ENCODE results near the gene CZIB.
A peak's percentile ranks its signal among the peaks of the same experiment; 100 is the strongest.
"Not testable (repeated sequence)": the region's sequence is repeated elsewhere in the genome, so short reads cannot be mapped to it uniquely, and the experiment has no call there.

The CZIB gene

GRCh38 chr1:53238197-53239155, 18.0 kb upstream of the CZIB start, which contains the start of gene MAGOH:
Gene MAGOH (minus strand): TSS chr1:53238518. CDS start chr1:53238448, 70 bp downstream.
- DNase-seq: peak; percentile 92 to 94

GRCh38 chr1:53237638-53238037, 17.2 kb upstream of the CZIB start:
- no peak for DNase-seq

GRCh38 chr1:53220962-53221286, 490 bp upstream of the CZIB start:
- no peak for DNase-seq

GRCh38 chr1:53219711-53220110, 723 bp downstream of the CZIB start:
- DNase-seq: no peak

- no peak for DNase-seq
Measured at GRCh38 chr1:53218201-53218600, 2.2 kb downstream of the CZIB start.

- no peak for DNase-seq
Measured at GRCh38 chr1:53214376-53214940, 6.0 kb downstream of the CZIB start.

GRCh38 chr1:53210954-53211353, 9.5 kb downstream of the CZIB start:
- no peak for DNase-seq

GRCh38 chr1:53210352-53210751, 10.1 kb downstream of the CZIB start:
- DNase-seq: no peak

- DNase-seq: no peak
Measured at GRCh38 chr1:53207726-53208125, 12.7 kb downstream of the CZIB start.

- DNase-seq: no peak
Measured at GRCh38 chr1:53206735-53207379, 13.6 kb downstream of the CZIB start.

GRCh38 chr1:53206083-53206685, 14.2 kb downstream of the CZIB start:
- DNase-seq: not testable (repeated sequence)

GRCh38 chr1:53205496-53205895, 14.9 kb downstream of the CZIB start:
- DNase-seq: not testable (repeated sequence)

GRCh38 chr1:53203466-53203865, 17.0 kb downstream of the CZIB start:
- no peak for DNase-seq

GRCh38 chr1:53198241-53198651, 22.2 kb downstream of the CZIB start:
- DNase-seq: no peak

- no peak for DNase-seq
Measured at GRCh38 chr1:53197291-53198200, 22.9 kb downstream of the CZIB start.

GRCh38 chr1:53196485-53197290, 23.7 kb downstream of the CZIB start, which contains the start of gene CPT2:
Gene CPT2 (plus strand): TSS chr1:53196824. CDS start chr1:53196944, 120 bp downstream.
- DNase-seq: peak; percentile 84 to 92

GRCh38 chr1:53196017-53196484, 24.4 kb downstream of the CZIB start:
- DNase-seq: no peak

- no peak for DNase-seq
Measured at GRCh38 chr1:53195246-53196016, 25.0 kb downstream of the CZIB start.

- no peak for DNase-seq
Measured at GRCh38 chr1:53190210-53190611, 30.2 kb downstream of the CZIB start.

GRCh38 chr1:53189061-53189460, 31.4 kb downstream of the CZIB start:
- DNase-seq: no peak
